Progenitor cell of endocrine pancreas (in vitro differentiated cells): ENCODE results near the gene BCAS3. TPM values are rescaled to one million over a fixed set of nuclear protein-coding genes. Genes with fewer than 3 reads are reported as not detected.

ENCODE experiments used
- DNase-seq: peaks from one replicate; pipeline ENCODE4 v3.0.0; 2021; ENCODE audit warnings: low spot score; ENCODE audit not compliant: unreplicated experiment
- H3K27ac Mint-ChIP-seq: 2 replicates; pipeline ENCODE4 v1.8.0; 2021; ENCODE audit warnings: mild to moderate bottlenecking, moderate library complexity, mixed read lengths
- H3K27me3 Mint-ChIP-seq: 2 replicates; pipeline ENCODE4 v1.8.0; 2021; ENCODE audit warnings: mixed read lengths
- H3K36me3 Mint-ChIP-seq: 2 replicates; pipeline ENCODE4 v1.8.0; 2022; ENCODE audit warnings: mixed read lengths; ENCODE audit not compliant: insufficient read depth
- H3K4me1 Mint-ChIP-seq: 2 replicates; pipeline ENCODE4 v1.8.0; 2021; ENCODE audit warnings: low read depth, mixed read lengths
- H3K4me3 Mint-ChIP-seq: 2 replicates; pipeline ENCODE4 v1.8.0; 2021; ENCODE audit warnings: low read depth, mild to moderate bottlenecking, moderate library complexity, mixed read lengths
- H3K9me3 Mint-ChIP-seq: 2 replicates; pipeline ENCODE4 v1.8.0; 2021; ENCODE audit warnings: low read depth, mixed read lengths
- total RNA-seq: library from RNA; stranded (reverse); gene quantifications from 2 replicates; pipeline ENCODE4 v1.2.1, GENCODE V29; 2021
- TF ChIP-seq, protein P1 (sequence below): fragments of 200-600 bp; sonication (generic); IDR thresholded peaks from one replicate; pipeline ENCODE4 v1.5.0; 2021; ENCODE audit warnings: antibody characterized with exemption, mild to moderate bottlenecking; ENCODE audit not compliant: unreplicated experiment

BCAS3 gene
- total RNA-seq, 1 donor from 2014 or later = 36.1 TPM

DNA sequence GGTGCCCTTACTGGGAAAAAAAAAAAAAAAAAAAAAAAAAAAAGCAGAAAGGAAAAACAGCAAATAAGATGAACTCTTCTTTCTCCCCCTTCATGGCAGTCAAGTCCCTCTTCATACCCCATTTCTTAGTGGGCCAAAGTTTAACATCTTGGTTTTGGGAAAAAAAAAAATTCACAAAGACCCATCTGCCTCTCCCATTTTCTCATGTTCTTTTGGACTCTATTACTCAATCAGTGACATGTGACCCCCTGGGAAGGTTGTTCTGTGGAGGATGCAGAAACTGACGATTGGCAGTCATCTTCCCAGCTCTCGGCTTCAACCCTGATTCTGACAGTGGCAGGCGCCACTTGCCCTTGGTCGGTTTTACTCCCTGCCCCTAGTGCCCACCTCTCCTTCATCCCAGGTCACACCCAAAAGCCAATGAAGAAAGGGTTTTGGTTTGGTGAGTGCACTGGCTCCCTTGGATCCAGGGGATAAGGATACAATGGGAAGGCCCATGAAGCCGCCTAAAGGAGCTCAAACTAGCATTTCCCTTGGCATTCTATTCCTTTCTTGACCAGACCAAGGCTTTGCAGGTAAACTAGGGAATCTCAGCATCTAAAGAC, 661.3 kb downstream of the BCAS3 start:
- no peak overlapping the region for H3K27ac Mint-ChIP-seq
- DNase-seq = no peak
- no peaks in the 10 kb centered on the region for H3K9me3 Mint-ChIP-seq
- TF ChIP-seq, protein P1, sequence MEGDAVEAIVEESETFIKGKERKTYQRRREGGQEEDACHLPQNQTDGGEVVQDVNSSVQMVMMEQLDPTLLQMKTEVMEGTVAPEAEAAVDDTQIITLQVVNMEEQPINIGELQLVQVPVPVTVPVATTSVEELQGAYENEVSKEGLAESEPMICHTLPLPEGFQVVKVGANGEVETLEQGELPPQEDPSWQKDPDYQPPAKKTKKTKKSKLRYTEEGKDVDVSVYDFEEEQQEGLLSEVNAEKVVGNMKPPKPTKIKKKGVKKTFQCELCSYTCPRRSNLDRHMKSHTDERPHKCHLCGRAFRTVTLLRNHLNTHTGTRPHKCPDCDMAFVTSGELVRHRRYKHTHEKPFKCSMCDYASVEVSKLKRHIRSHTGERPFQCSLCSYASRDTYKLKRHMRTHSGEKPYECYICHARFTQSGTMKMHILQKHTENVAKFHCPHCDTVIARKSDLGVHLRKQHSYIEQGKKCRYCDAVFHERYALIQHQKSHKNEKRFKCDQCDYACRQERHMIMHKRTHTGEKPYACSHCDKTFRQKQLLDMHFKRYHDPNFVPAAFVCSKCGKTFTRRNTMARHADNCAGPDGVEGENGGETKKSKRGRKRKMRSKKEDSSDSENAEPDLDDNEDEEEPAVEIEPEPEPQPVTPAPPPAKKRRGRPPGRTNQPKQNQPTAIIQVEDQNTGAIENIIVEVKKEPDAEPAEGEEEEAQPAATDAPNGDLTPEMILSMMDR = no peak
- no peak overlapping the region for H3K4me3 Mint-ChIP-seq
- no peaks in the 10 kb centered on the region for H3K36me3 Mint-ChIP-seq
- H3K4me1 Mint-ChIP-seq = peaks cover 21% of the 10 kb centered on the region
- H3K27me3 Mint-ChIP-seq = peaks cover 26% of the 10 kb centered on the region

DNA sequence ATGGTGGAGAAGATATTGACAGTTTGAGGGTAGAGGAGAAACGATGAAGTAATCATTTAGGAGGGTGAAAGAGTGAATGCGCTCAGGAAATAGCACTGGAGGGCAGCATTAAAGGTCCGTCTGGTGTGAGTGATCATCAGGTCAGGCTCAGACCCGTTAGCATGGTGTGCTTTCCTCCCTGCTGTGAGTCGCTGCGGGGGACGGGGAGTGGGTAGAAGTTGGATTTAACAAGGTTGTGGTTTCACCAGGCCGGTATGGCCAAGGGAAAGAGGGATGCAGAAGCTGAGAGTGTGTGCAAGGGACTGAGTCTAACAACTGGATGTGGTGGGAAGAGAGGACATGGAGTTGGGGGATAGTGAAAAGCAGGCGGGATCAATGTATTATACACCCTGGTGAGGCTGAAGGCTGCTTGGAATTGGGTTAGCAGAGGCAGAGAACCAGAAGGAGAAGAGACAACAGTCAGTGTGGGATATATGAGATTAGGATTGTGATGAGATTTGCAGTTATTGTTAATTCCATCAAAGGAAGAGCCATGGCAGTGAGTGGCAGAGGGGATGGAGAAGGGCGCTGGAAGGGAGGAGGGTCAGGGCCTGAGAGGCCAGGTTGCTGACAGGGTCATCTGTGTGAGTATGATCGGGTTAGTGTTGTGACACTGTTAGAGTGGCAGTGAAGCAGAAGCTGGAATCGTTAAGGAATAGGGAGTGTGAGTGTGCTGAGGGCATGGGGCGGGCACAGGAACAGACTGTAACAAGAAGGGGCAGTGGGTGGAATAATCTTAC, 663.0 kb downstream of the BCAS3 start:
- H3K27me3 Mint-ChIP-seq = peaks cover 19% of the 10 kb centered on the region
- no peak overlapping the region for H3K27ac Mint-ChIP-seq
- TF ChIP-seq, protein P1 = no peak
- H3K9me3 Mint-ChIP-seq = no peaks in the 10 kb centered on the region
- H3K4me3 Mint-ChIP-seq = no peak overlapping the region
- no peaks in the 10 kb centered on the region for H3K36me3 Mint-ChIP-seq
- DNase-seq = no peak
- peaks cover 16% of the 10 kb centered on the region for H3K4me1 Mint-ChIP-seq

DNA sequence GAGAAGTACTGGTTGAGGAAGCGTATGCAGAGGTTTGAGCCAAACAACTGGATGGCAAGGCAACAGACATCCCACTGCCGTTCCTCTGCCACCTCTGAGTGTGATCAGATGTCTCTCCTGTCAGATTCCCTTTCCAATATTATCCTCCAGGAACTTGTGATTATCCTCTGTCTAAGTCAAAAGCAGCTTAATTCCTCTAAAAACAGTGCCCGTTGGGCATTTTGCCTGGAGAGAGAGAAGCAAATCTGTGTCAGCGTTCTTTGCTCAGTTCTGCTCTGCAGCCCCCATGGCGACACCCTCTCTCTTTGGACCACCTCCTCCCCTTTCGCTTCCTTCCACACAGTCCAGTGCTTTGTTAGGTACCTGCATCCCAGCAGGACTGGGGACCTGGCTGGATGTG, 665.9 kb downstream of the BCAS3 start:
- Mint-ChIP-seq H3K27me3 (peaks cover 19% of the 10 kb centered on the region), H3K9me3 (no peaks in the 10 kb centered on the region), H3K4me1 (no peaks in the 10 kb centered on the region), H3K36me3 (no peaks in the 10 kb centered on the region), H3K4me3 (no peak overlapping the region), H3K27ac (no peak overlapping the region)
- DNase-seq = no peak
- TF ChIP-seq, protein P1 = no peak

DNA sequence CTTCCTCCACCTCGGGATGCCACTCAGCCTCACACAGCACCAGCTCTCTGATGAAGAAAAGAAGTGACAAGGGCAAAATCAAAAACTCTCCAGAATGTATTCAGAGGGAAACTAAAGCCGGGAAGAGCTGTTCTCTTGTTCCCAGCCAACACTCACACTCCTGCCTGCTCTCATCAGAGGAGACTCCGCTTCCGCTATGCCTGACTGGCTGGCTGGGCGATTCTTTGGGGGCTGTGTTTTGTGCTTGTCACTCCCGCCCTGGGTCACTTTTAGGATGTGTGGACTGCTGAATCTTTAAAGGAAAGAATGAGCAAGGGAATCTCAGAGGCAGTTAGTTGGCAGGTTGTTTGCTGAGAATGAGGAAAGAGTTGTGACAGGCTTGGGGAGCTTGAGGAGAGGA, 667.4 kb downstream of the BCAS3 start:
- no peaks in the 10 kb centered on the region for H3K36me3 Mint-ChIP-seq
- H3K4me1 Mint-ChIP-seq = no peaks in the 10 kb centered on the region
- H3K27ac Mint-ChIP-seq = no peak overlapping the region
- peaks cover 15% of the 10 kb centered on the region for H3K27me3 Mint-ChIP-seq
- H3K4me3 Mint-ChIP-seq = no peak overlapping the region
- no peak for DNase-seq
- no peaks in the 10 kb centered on the region for H3K9me3 Mint-ChIP-seq
- TF ChIP-seq, protein P1 = no peak

DNA sequence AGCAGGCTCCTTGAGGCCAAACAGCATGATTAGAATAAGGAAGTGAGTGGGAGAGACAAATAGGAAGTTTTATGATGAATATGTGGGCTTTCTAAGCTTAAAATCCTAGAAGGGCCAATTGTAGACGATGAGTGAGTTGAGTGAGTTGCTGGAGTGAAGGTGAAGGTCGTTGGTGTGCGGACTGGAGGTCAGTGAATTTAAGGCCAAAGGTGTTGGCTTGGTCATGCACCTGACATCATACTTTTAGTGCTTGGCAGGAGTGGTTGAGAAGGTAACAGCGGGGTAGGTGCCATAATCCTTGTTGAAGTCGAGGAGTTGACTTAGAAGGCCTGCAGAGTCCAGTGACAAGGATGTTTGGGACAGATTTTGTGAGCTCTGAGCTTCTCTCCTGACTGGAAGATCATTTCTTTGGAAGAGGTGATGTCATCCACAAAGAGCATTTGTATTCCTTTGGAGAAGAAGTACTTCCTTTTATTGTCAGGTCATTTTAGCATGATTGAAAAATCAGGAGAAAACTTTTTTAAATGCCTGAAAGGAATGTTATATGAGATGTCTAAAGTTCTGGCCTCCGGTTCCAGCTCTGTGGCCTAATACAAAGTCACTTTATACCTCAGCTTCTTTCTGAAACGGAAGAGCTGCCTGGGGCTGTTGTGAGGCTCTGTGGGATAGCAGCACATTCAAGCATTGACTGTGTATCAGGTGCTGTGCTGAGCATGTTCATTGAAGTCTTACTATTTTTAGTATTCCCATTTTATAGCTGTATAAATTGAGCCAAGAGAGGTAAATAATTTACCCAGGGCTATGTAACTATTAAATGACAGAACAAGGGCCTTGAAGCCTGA, 668.4 kb downstream of the BCAS3 start:
- no peaks in the 10 kb centered on the region for H3K9me3 Mint-ChIP-seq
- H3K4me1 Mint-ChIP-seq = no peaks in the 10 kb centered on the region
- no peak overlapping the region for H3K27ac Mint-ChIP-seq
- peaks cover 15% of the 10 kb centered on the region for H3K27me3 Mint-ChIP-seq
- H3K36me3 Mint-ChIP-seq = no peaks in the 10 kb centered on the region
- DNase-seq = no peak
- H3K4me3 Mint-ChIP-seq = no peak overlapping the region
- TF ChIP-seq, protein P1 = no peak
